Right lobe of liver (tissue), 4 donors: ENCODE results near the gene SHF.

Experiments used
- POLR2A ChIP-seq: fragments of 450-650 bp; IDR thresholded peaks from one replicate; pipeline ENCODE4 v1.6.1; 2017; ENCODE audit warnings: antibody characterized with exemption, mild to moderate bottlenecking
- TF ChIP-seq, protein P1 (sequence below), 4 donors: fragments of 200-600 bp in 3 of 4; fragments of 450-650 bp in 1 of 4; IDR thresholded peaks; one replicate each; pipeline versions ENCODE4 v1.5.1 to v1.8.0; 2016 to 2022; ENCODE audit warnings: antibody characterized with exemption in 4 of 4, mild to moderate bottlenecking in 2 of 4
- donor health status: DM: no; HTN: no; CAD: no.
- donor health status: DM: no; HTN: no; CAD: no.
- donor health status: DM: no; HTN: yes; CAD: no.

DNA sequence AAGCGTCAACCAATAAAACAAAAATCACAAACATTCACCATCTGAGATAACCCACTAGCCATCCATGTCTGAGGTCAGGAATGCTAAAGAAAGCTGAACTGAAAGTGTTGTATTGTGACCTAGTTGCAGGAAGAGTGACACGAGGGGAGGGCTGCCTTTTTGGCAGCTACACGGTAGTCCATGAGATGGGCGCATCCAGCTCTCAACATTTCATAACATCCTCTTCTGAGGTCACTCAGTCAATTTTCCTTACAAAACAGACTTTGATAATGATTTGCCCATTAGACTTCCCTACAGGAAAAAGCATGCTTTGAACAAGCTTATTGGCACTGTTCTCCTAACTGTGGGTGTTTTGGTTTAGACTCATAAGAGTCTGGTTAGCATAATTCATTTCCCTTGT lies 15.4 kb upstream of the SHF start:
- TF ChIP-seq, protein P1, sequence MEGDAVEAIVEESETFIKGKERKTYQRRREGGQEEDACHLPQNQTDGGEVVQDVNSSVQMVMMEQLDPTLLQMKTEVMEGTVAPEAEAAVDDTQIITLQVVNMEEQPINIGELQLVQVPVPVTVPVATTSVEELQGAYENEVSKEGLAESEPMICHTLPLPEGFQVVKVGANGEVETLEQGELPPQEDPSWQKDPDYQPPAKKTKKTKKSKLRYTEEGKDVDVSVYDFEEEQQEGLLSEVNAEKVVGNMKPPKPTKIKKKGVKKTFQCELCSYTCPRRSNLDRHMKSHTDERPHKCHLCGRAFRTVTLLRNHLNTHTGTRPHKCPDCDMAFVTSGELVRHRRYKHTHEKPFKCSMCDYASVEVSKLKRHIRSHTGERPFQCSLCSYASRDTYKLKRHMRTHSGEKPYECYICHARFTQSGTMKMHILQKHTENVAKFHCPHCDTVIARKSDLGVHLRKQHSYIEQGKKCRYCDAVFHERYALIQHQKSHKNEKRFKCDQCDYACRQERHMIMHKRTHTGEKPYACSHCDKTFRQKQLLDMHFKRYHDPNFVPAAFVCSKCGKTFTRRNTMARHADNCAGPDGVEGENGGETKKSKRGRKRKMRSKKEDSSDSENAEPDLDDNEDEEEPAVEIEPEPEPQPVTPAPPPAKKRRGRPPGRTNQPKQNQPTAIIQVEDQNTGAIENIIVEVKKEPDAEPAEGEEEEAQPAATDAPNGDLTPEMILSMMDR (IDR thresholded peaks at IDR 0.05), result no peak
- no peak for TF ChIP-seq POLR2A
